Loucy (cell line): Measurements from ENCODE around the gene EPB41L2.

Experiments used
- EZH2phosphoT487 ChIP-seq: fragments of 200-600 bp; IDR thresholded peaks from 2 replicates; pipeline ENCODE4 v1.6.1; 2018; ENCODE audit warnings: antibody characterized with exemption, mild to moderate bottlenecking, moderate library complexity, borderline replicate concordance
- TF ChIP-seq, protein P1 (sequence below): fragments of 200-600 bp; sonication (generic); conservative IDR thresholded peaks from 2 replicates; pipeline ENCODE4 v1.5.1; 2014; ENCODE audit warnings: mild to moderate bottlenecking, antibody characterized with exemption, low read length

DNA sequence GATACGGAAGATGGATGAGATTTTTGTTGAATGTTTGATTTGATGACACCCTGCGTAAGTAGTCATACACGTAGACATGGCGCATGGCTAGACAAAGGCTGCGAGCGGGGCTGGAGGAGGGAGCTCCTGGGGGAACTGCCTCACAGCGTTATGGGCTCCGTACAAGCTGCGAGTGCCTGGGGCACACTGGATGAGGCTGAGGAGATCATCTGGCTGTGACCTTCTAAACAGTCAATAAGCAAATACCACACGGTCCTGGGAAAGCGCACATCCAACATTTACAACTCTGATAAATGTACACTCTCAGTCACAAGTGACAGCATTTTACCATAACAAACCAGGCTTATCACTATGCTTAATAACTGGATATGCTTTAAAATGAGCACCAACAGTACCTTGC is 198.7 kb downstream of the EPB41L2 start:
- TF ChIP-seq, protein P1, sequence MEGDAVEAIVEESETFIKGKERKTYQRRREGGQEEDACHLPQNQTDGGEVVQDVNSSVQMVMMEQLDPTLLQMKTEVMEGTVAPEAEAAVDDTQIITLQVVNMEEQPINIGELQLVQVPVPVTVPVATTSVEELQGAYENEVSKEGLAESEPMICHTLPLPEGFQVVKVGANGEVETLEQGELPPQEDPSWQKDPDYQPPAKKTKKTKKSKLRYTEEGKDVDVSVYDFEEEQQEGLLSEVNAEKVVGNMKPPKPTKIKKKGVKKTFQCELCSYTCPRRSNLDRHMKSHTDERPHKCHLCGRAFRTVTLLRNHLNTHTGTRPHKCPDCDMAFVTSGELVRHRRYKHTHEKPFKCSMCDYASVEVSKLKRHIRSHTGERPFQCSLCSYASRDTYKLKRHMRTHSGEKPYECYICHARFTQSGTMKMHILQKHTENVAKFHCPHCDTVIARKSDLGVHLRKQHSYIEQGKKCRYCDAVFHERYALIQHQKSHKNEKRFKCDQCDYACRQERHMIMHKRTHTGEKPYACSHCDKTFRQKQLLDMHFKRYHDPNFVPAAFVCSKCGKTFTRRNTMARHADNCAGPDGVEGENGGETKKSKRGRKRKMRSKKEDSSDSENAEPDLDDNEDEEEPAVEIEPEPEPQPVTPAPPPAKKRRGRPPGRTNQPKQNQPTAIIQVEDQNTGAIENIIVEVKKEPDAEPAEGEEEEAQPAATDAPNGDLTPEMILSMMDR: no peak
- TF ChIP-seq EZH2phosphoT487: no peak
